ENCODE measurements around the gene RICTOR.

Gene RICTOR

DNA sequence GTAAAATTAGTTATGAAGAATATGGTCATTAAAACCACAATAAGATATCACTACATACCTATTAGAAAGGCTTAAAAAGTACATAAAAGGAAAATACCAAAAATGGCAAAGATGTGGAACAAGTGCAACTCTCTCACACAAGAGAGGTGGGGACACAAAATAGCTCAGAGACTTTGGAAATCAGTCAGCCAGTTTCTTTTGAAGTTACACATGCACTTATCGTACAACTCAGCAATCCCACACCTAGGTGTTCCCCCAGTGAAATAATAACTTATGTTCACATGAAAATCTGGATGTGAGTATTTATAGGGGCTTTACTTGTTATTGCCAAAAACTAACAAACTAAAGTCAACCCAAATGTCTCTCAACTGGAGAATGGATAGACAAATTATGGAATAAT, 9.8 kb upstream of the RICTOR start:
- TF ChIP-seq ZIC2 (tag by site-specific recombination; IDR thresholded peaks at IDR 0.05) (no peak), SP2 (tag by site-specific recombination; IDR thresholded peaks at IDR 0.05) (no peak), ZNF133 (tag by site-specific recombination; IDR thresholded peaks at IDR 0.05) (no peak)
- no peak overlapping the region for H3K4me3 ChIP-seq (ENCODE audit: low read depth, low read length)
- no peak overlapping the region for H3K27ac ChIP-seq (ENCODE audit: extremely low read depth, low read depth, low read length)
- POLR2A ChIA-PET, result no interaction called here
- H3K9me3 ChIP-seq (ENCODE audit: control insufficient read depth, insufficient read depth, low read depth, low read length), result no peaks in the 10 kb centered on the region
- CTCF ChIA-PET, result no interaction called here
- H3K36me3 ChIP-seq (ENCODE audit: control insufficient read depth in 2 of 2, insufficient read depth in 1 of 2, low read length in 2 of 2), result no peaks in the 10 kb centered on the region
- H3K4me1 ChIP-seq (ENCODE audit: control insufficient read depth, insufficient read depth, low read length), result no peaks in the 10 kb centered on the region

DNA sequence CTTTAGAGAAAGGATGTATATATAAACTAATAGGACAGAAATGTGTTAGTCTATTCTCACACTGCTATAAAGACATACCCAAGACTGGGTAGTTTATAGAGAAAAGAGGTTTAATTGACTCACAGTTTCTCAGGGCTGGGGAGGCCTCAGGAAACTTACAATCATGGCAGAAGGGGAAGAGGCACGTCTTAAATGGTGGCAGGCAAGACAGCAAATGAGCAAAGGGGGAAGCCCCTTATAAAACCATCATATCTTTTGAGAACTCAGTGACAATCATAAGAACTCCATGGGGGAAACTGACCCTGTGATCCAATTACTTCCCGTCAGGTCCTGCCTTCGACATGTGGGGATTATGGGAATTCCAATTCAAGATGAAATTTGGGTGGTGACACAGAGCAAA, 8.8 kb upstream of the RICTOR start:
- TF ChIP-seq ZNF433 (tag by site-specific recombination; IDR thresholded peaks at IDR 0.05; ENCODE audit: low read depth), result no peak
- no peak for TF ChIP-seq GLIS1 (tag by site-specific recombination; IDR thresholded peaks at IDR 0.05)
- TF ChIP-seq HOXA7 (CRISPR knock-in tag; IDR thresholded peaks at IDR 0.05; ENCODE audit: borderline replicate concordance), result no peak
- TF ChIP-seq ZFP69B (tag by site-specific recombination; IDR thresholded peaks at IDR 0.05), result no peak
- TF ChIP-seq, protein P1, sequence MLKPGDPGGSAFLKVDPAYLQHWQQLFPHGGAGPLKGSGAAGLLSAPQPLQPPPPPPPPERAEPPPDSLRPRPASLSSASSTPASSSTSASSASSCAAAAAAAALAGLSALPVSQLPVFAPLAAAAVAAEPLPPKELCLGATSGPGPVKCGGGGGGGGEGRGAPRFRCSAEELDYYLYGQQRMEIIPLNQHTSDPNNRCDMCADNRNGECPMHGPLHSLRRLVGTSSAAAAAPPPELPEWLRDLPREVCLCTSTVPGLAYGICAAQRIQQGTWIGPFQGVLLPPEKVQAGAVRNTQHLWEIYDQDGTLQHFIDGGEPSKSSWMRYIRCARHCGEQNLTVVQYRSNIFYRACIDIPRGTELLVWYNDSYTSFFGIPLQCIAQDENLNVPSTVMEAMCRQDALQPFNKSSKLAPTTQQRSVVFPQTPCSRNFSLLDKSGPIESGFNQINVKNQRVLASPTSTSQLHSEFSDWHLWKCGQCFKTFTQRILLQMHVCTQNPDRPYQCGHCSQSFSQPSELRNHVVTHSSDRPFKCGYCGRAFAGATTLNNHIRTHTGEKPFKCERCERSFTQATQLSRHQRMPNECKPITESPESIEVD (tag by site-specific recombination; IDR thresholded peaks at IDR 0.05), result no peak
- TF ChIP-seq ZNF214 (tag by site-specific recombination; IDR thresholded peaks at IDR 0.05; ENCODE audit: borderline replicate concordance), result no peak
- TF ChIP-seq SP2 (tag by site-specific recombination; IDR thresholded peaks at IDR 0.05), result no peak
- TF ChIP-seq, protein P2, sequence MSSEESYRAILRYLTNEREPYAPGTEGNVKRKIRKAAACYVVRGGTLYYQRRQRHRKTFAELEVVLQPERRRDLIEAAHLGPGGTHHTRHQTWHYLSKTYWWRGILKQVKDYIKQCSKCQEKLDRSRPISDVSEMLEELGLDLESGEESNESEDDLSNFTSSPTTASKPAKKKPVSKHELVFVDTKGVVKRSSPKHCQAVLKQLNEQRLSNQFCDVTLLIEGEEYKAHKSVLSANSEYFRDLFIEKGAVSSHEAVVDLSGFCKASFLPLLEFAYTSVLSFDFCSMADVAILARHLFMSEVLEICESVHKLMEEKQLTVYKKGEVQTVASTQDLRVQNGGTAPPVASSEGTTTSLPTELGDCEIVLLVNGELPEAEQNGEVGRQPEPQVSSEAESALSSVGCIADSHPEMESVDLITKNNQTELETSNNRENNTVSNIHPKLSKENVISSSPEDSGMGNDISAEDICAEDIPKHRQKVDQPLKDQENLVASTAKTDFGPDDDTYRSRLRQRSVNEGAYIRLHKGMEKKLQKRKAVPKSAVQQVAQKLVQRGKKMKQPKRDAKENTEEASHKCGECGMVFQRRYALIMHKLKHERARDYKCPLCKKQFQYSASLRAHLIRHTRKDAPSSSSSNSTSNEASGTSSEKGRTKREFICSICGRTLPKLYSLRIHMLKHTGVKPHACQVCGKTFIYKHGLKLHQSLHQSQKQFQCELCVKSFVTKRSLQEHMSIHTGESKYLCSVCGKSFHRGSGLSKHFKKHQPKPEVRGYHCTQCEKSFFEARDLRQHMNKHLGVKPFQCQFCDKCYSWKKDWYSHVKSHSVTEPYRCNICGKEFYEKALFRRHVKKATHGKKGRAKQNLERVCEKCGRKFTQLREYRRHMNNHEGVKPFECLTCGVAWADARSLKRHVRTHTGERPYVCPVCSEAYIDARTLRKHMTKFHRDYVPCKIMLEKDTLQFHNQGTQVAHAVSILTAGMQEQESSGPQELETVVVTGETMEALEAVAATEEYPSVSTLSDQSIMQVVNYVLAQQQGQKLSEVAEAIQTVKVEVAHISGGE (tag by site-specific recombination; conservative IDR thresholded peaks at IDR 0.05; ENCODE audit: low read depth), result no peak
- TF ChIP-seq, protein P3, sequence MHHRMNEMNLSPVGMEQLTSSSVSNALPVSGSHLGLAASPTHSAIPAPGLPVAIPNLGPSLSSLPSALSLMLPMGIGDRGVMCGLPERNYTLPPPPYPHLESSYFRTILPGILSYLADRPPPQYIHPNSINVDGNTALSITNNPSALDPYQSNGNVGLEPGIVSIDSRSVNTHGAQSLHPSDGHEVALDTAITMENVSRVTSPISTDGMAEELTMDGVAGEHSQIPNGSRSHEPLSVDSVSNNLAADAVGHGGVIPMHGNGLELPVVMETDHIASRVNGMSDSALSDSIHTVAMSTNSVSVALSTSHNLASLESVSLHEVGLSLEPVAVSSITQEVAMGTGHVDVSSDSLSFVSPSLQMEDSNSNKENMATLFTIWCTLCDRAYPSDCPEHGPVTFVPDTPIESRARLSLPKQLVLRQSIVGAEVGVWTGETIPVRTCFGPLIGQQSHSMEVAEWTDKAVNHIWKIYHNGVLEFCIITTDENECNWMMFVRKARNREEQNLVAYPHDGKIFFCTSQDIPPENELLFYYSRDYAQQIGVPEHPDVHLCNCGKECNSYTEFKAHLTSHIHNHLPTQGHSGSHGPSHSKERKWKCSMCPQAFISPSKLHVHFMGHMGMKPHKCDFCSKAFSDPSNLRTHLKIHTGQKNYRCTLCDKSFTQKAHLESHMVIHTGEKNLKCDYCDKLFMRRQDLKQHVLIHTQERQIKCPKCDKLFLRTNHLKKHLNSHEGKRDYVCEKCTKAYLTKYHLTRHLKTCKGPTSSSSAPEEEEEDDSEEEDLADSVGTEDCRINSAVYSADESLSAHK (tag by site-specific recombination; IDR thresholded peaks at IDR 0.05), result no peak
- TF ChIP-seq FEZF1 (tag by site-specific recombination; IDR thresholded peaks at IDR 0.05), result no peak
- TF ChIP-seq ZNF560 (tag by site-specific recombination; IDR thresholded peaks at IDR 0.05; ENCODE audit: borderline replicate concordance), result no peak
- TF ChIP-seq, protein P4, sequence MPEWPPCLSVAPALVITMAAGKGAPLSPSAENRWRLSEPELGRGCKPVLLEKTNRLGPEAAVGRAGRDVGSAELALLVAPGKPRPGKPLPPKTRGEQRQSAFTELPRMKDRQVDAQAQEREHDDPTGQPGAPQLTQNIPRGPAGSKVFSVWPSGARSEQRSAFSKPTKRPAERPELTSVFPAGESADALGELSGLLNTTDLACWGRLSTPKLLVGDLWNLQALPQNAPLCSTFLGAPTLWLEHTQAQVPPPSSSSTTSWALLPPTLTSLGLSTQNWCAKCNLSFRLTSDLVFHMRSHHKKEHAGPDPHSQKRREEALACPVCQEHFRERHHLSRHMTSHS (tag by site-specific recombination; IDR thresholded peaks at IDR 0.05), result no peak
- TF ChIP-seq ZNF529 (tag by site-specific recombination; IDR thresholded peaks at IDR 0.05; ENCODE audit: insufficient replicate concordance), result no peak
- no peak for TF ChIP-seq ZNF239 (tag by site-specific recombination; IDR thresholded peaks at IDR 0.05)
- H3K4me3 ChIP-seq (ENCODE audit: low read depth, low read length), result no peak overlapping the region
- CTCF ChIA-PET, result interaction anchor here (1.3 kb wide), 1 partner anchor 52 kb away, joined by 3 read pairs; no protein-coding TSS in a partner anchor
- H3K9me3 ChIP-seq (ENCODE audit: control insufficient read depth, insufficient read depth, low read depth, low read length), result no peaks in the 10 kb centered on the region
- no peak overlapping the region for H3K27ac ChIP-seq (ENCODE audit: extremely low read depth, low read depth, low read length)
- H3K4me1 ChIP-seq (ENCODE audit: control insufficient read depth, insufficient read depth, low read length), result no peaks in the 10 kb centered on the region
- POLR2A ChIA-PET, result no interaction called here
- no peaks in the 10 kb centered on the region for H3K36me3 ChIP-seq (ENCODE audit: control insufficient read depth in 2 of 2, insufficient read depth in 1 of 2, low read length in 2 of 2)
